CD14-positive monocyte (primary cell): ENCODE results near the gene RPL27. TPM values are rescaled to one million over a fixed set of nuclear protein-coding genes. Genes with fewer than 3 reads are reported as not detected.
A peak's percentile ranks its signal among the peaks of the same experiment; 100 is the strongest.

Source experiments
- DNase-seq, 3 donors: peaks; one replicate each; pipeline ENCODE4 v3.0.0-alpha.2; 2011 to 2022
- H2AFZ ChIP-seq: 2 replicates; pipeline ENCODE4 v1.6.0; 2012; ENCODE audit warnings: mild to moderate bottlenecking, low read depth, low read length, inconsistent platforms; ENCODE audit not compliant: insufficient read depth, poor library complexity, severe bottlenecking
- H3K27ac ChIP-seq, 2 donors: 1 replicate in 1 of 2; 2 replicates in 1 of 2; pipeline ENCODE4 v1.5.1; 2012 to 2013; ENCODE audit warnings: low read length in 2 of 2, control low read depth in 1 of 2, inconsistent platforms in 1 of 2, low read depth in 1 of 2, mild to moderate bottlenecking in 1 of 2
- H3K27me3 ChIP-seq, 2 donors: one replicate each; pipeline versions ENCODE4 v1.6.0 to v1.6.1; 2011 to 2013; ENCODE audit warnings: low read length in 2 of 2; ENCODE audit not compliant: control insufficient read depth in 2 of 2, insufficient read depth in 2 of 2
- H3K36me3 ChIP-seq, 2 donors: replicated peaks in 1 of 2; 1 replicate in 1 of 2; 2 replicates in 1 of 2; pipeline versions ENCODE4 v1.5.1 to v1.6.1; 2012 to 2013; ENCODE audit warnings: low read length in 2 of 2, control low read depth in 1 of 2, inconsistent platforms in 1 of 2, mild to moderate bottlenecking in 1 of 2; ENCODE audit not compliant: insufficient read depth in 2 of 2, control insufficient read depth in 1 of 2
- H3K4me1 ChIP-seq, 2 donors: 1 replicate in 1 of 2; 2 replicates in 1 of 2; pipeline versions ENCODE4 v1.5.1 to v1.6.1; 2012 to 2013; ENCODE audit warnings: low read length in 2 of 2, control low read depth in 1 of 2, inconsistent platforms in 1 of 2, mild to moderate bottlenecking in 1 of 2, moderate library complexity in 1 of 2; ENCODE audit not compliant: insufficient read depth in 2 of 2, control insufficient read depth in 1 of 2
- H3K4me2 ChIP-seq: replicated peaks from 2 replicates; pipeline ENCODE3; 2012; ENCODE audit warnings: low read length, moderate library complexity, mild to moderate bottlenecking; ENCODE audit not compliant: poor library complexity, severe bottlenecking; ENCODE audit errors: extremely low read depth
- H3K4me3 ChIP-seq, 3 experiments: fragments of 200-600 bp in 1 of 3; sonication (generic) in 1 of 3; replicated peaks in 1 of 3; 1 replicate in 2 of 3; 2 replicates in 1 of 3; pipeline ENCODE4 v1.5.1; 2011 to 2013; ENCODE audit warnings: low read length in 3 of 3, mild to moderate bottlenecking in 3 of 3, control low read depth in 2 of 3, low read depth in 2 of 3, inconsistent platforms in 1 of 3, moderate library complexity in 1 of 3
- H3K79me2 ChIP-seq: 2 replicates; pipeline ENCODE4 v1.6.0; 2012; ENCODE audit warnings: mild to moderate bottlenecking, control low read depth, inconsistent platforms, low read length, moderate library complexity; ENCODE audit not compliant: insufficient read depth
- H3K9ac ChIP-seq: 2 replicates; pipeline ENCODE4 v1.6.0; 2017; ENCODE audit warnings: low read length, mild to moderate bottlenecking; ENCODE audit not compliant: insufficient read depth, poor library complexity, severe bottlenecking
- H3K9me3 ChIP-seq, 2 donors: replicated peaks in 1 of 2; 1 replicate in 1 of 2; 2 replicates in 1 of 2; pipeline versions ENCODE4 v1.5.1 to v1.6.1; 2012 to 2013; ENCODE audit warnings: low read length in 2 of 2, control low read depth in 1 of 2; ENCODE audit not compliant: control insufficient read depth in 1 of 2, insufficient read depth in 1 of 2
- H4K20me1 ChIP-seq: 2 replicates; pipeline ENCODE4 v1.6.0; 2012; ENCODE audit warnings: mild to moderate bottlenecking, low read length, control low read depth, moderate library complexity; ENCODE audit not compliant: insufficient read depth
- H3K27ac Mint-ChIP-seq, 7 donors: one replicate each; pipeline ENCODE4 v1.8.0; 2020; ENCODE audit warnings: mild to moderate bottlenecking in 7 of 7, mixed read lengths in 7 of 7, moderate library complexity in 6 of 7, inconsistent platforms in 2 of 7
- H3K27me3 Mint-ChIP-seq, 3 donors: one replicate each; pipeline ENCODE4 v1.8.0; 2021 to 2022; ENCODE audit warnings: low read depth in 3 of 3, mild to moderate bottlenecking in 3 of 3, mixed read lengths in 3 of 3, moderate library complexity in 3 of 3, inconsistent platforms in 1 of 3
- H3K36me3 Mint-ChIP-seq, 2 donors: one replicate each; pipeline ENCODE4 v1.8.0; 2020; ENCODE audit warnings: mixed read lengths in 2 of 2, inconsistent platforms in 1 of 2, mild to moderate bottlenecking in 1 of 2
- H3K4me1 Mint-ChIP-seq: one replicate; pipeline ENCODE4 v1.8.0; 2020; ENCODE audit warnings: mild to moderate bottlenecking, mixed read lengths
- H3K4me3 Mint-ChIP-seq, 2 donors: one replicate each; pipeline ENCODE4 v1.8.0; 2020; ENCODE audit warnings: mild to moderate bottlenecking in 2 of 2, mixed read lengths in 2 of 2, moderate library complexity in 1 of 2
- H3K9me3 Mint-ChIP-seq, 7 donors: one replicate each; pipeline ENCODE4 v1.8.0; 2020 to 2022; ENCODE audit warnings: mixed read lengths in 7 of 7, mild to moderate bottlenecking in 6 of 7, moderate library complexity in 6 of 7, inconsistent platforms in 2 of 7
- CTCF ChIP-seq: fragments of 200-600 bp; IDR thresholded peaks from one replicate; pipeline ENCODE4 v1.8.0; 2022; ENCODE audit warnings: antibody characterized with exemption, mild to moderate bottlenecking
- WGBS: methylation state at CpG from one replicate; pipeline ENCODE4 v1.1.5; 2013; ENCODE audit warnings: missing lambda C conversion rate; ENCODE audit not compliant: insufficient coverage; 5-methylcytosine and 5-hydroxymethylcytosine counted together
- intact Hi-C, 2 donors: fragments of 100-400 bp; cut with micrococcal nuclease; formaldehyde crosslinking; loops; one replicate each; pipeline versions ENCODE4 v1.15.0 to v1.15.1; 2023
- polyA plus RNA-seq, 3 donors: library from polyadenylated mRNA; depleted of rRNA in 1 of 3; unstranded in 2 of 3; stranded (reverse) in 1 of 3; fragments of 300-500 nt in 2 of 3; fragments of >200 nt in 1 of 3; fragmentation: Illumina TruSeq in 2 of 3; gene quantifications; 1 replicate in 2 of 3; 2 replicates in 1 of 3; pipeline ENCODE4 v1.2.3, GENCODE V29; 2012 to 2021

RPL27 gene
- polyA plus RNA-seq, 3 donors, result 1,073 to 2,156 (median 1,232) TPM

- H3K9me3 ChIP-seq, result no peaks in the 10 kb centered on the region
- H3K4me2 ChIP-seq, result no peak overlapping the region
- peaks cover 0 to 15% of the 10 kb centered on the region in 2 donors for H3K27me3 ChIP-seq
- H3K4me1 Mint-ChIP-seq, result peaks cover 30% of the 10 kb centered on the region
- intact Hi-C loops, result loop anchor here in 1 of 2 donors (10.0 kb wide), 2 partner anchors 97 to 147 kb away; partner anchors contain the start of genes BRCA1 and NBR1
- TF ChIP-seq CTCF, result no peak
- H3K36me3 ChIP-seq, result no peaks in the 10 kb centered on the region
- peaks cover 17 to 26% of the 10 kb centered on the region in 2 donors for H3K4me1 ChIP-seq
- no peak overlapping the region for H2AFZ ChIP-seq
- H3K27ac ChIP-seq, result no peak overlapping the region
- peaks cover 0 to 3% of the 10 kb centered on the region in 2 donors for H3K36me3 Mint-ChIP-seq
- peaks cover 8 to 28% (median 16%) of the 10 kb centered on the region in 3 donors for H3K27me3 Mint-ChIP-seq
- H3K4me3 ChIP-seq, result no peak overlapping the region
- peaks cover 0 to 3% (median 0%) of the 10 kb centered on the region in 7 donors for H3K9me3 Mint-ChIP-seq
- H3K27ac Mint-ChIP-seq, result peak overlapping the region in 1 of 7 donors; percentile 82
- no peak for DNase-seq
- no peaks in the 10 kb centered on the region for H3K79me2 ChIP-seq
- H3K4me3 Mint-ChIP-seq, result no peak overlapping the region
- no peak overlapping the region for H3K9ac ChIP-seq
- H4K20me1 ChIP-seq, result no peaks in the 10 kb centered on the region
- WGBS, result 95% methylated on average over 3 of the region's 9 CpGs
Measured at GRCh38 chr17:43027091-43028032, 29.1 kb downstream of the RPL27 start.

- H3K4me3 Mint-ChIP-seq, result no peak overlapping the region
- Histone ChIP-seq H3K9ac (no peak overlapping the region), H3K4me1 (peaks cover 13 to 26% of the 10 kb centered on the region in 2 donors), H3K4me2 (no peak overlapping the region), H4K20me1 (no peaks in the 10 kb centered on the region), H3K27ac (no peak overlapping the region), H3K4me3 (no peak overlapping the region), H3K27me3 (peaks cover 0 to 15% of the 10 kb centered on the region in 2 donors), H2AFZ (no peak overlapping the region), H3K36me3 (no peaks in the 10 kb centered on the region), H3K79me2 (no peaks in the 10 kb centered on the region), H3K9me3 (no peaks in the 10 kb centered on the region)
- WGBS, result 92% methylated on average over 15 of the region's 17 CpGs
- intact Hi-C loops, result loop anchor here in 1 of 2 donors (10.0 kb wide), 2 partner anchors 96 to 146 kb away; partner anchors contain the start of genes BRCA1 and NBR1
- H3K27me3 Mint-ChIP-seq, result peaks cover 8 to 27% (median 16%) of the 10 kb centered on the region in 3 donors
- H3K4me1 Mint-ChIP-seq, result peaks cover 30% of the 10 kb centered on the region
- TF ChIP-seq CTCF, result no peak
- H3K36me3 Mint-ChIP-seq, result peaks cover 0 to 3% of the 10 kb centered on the region in 2 donors
- H3K27ac Mint-ChIP-seq, result no peak overlapping the region
- no peak for DNase-seq
- H3K9me3 Mint-ChIP-seq, result peaks cover 0 to 3% (median 0%) of the 10 kb centered on the region in 7 donors
Measured at GRCh38 chr17:43028221-43028861, 30.1 kb downstream of the RPL27 start.
